T-helper 9 cell (primary cell): ENCODE measurements around the gene TENM4.

Experiments
- DNase-seq: peaks from one replicate; pipeline ENCODE4 v3.0.0-alpha.2; 2020

TENM4 gene

GRCh38 chr11:79336797-79337517 is 103.9 kb downstream of the TENM4 start:
- DNase-seq: no peak

DNA sequence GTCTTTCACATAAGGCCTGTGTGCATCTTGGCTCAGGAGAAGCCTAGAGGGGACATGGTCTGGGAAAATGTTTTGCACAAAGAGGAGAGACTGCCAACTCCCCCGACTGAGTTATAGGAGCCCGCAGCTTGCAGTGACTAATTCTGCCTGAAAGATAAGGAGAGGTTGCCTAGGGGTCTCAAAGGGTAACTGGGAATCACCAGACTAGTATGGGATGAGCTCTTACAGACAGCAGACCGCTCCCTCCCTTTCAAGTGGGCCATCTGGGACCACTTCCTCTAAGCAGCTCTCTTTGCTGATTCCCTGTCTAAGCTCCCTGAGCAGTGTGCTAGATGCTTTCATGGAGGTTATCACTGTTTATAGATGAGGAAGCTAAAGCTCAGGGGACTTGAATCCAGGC is 105.1 kb downstream of the TENM4 start:
- DNase-seq: no peak

GRCh38 chr11:79333355-79333754 is 107.5 kb downstream of the TENM4 start:
- DNase-seq: no peak

DNA sequence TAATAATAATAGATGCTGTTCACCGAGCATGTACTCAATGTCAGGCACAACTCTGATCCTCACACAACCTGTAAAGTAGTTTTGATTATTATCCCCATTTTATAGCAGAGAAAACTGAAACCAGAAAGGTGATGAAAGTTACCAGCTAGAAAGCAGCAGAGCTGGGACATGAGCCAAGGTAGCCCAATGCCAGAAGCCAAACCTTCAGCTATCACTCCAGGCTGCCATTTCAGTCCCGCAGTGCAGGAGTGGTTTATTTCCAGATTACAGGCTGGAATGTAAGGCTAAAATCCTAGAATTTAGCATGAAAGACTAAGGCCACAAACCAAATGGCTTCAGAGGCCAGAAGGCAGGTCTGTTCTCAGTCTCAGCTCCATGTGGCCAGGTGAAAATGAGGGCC is 108.8 kb downstream of the TENM4 start:
- DNase-seq: no peak

DNA sequence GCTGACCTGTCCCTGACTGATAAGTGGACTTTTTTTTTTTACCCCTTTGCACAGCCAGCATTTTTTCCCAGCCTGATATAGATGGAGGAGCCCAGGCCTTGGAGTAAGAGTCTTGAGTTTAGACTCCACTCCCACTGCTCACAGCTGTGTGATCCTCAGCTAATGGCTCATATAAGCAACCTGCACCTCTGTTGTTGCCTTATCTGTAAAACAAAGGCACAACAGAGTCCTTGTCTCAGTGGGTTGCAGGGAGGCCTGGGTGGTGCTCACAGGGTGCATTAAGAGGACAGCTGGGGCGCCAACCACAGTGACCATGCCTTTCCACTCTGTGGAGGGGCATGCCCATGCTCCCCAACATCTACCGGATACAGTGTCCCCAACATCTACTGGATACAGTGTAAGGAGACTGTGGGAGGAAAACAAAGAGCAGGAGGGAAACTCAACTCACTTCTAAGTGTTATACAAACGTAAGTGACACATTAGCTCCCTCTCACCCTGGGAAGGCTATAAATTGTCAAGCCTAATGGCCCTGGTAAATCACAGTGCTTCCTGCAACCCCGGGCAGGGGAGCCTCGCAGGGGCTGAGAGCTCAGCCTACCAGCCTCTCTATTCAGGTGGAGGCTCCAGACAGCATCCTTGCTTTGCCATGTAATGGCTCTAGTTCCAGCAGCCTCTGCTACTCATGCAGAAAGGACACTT is 109.5 kb downstream of the TENM4 start:
- DNase-seq: no peak

GRCh38 chr11:79330651-79331050 is 110.2 kb downstream of the TENM4 start:
- no peak for DNase-seq

- no peak for DNase-seq
Measured at GRCh38 chr11:79329561-79329960, 111.3 kb downstream of the TENM4 start.

- no peak for DNase-seq
Measured at GRCh38 chr11:79328402-79328801, 112.4 kb downstream of the TENM4 start.

DNA sequence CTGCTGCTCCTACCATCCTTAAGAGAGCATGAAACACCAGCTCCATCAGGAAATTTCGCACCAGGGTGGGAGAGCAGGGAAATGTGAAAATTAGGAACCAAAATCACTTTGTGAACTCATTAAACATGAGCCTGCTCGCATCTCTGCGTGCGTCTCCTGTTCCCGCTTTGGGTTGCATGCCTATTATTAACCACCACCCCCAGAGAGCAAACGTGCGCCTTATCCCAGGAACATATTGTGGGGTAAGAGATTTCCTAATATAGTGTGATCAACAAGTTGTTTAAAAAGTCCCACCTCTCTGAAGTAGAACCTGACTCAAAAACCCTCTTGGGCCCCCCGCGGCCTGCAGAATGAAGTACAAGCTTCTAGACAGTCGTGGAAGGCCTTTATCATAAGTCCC is 115.0 kb downstream of the TENM4 start:
- no peak for DNase-seq

DNA sequence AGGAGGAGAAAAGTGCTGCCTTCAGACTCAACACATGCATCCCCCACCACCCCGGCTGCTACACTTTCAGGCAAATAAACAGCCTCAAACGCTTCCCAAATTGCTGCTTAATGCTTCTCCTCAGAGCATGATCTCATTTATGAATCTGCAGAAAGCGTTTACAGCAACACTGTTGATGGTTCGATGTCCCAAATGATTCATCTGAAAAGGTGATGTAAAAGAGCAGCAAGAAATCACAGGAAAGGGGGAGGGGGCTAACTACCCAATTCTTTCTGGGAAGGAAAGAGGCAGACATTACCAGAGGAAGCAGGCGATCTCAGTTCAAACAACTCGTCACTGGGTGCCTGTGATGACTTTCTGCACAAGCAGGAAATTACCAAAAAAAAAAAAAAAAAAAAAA is 119.6 kb downstream of the TENM4 start:
- no peak for DNase-seq

DNA sequence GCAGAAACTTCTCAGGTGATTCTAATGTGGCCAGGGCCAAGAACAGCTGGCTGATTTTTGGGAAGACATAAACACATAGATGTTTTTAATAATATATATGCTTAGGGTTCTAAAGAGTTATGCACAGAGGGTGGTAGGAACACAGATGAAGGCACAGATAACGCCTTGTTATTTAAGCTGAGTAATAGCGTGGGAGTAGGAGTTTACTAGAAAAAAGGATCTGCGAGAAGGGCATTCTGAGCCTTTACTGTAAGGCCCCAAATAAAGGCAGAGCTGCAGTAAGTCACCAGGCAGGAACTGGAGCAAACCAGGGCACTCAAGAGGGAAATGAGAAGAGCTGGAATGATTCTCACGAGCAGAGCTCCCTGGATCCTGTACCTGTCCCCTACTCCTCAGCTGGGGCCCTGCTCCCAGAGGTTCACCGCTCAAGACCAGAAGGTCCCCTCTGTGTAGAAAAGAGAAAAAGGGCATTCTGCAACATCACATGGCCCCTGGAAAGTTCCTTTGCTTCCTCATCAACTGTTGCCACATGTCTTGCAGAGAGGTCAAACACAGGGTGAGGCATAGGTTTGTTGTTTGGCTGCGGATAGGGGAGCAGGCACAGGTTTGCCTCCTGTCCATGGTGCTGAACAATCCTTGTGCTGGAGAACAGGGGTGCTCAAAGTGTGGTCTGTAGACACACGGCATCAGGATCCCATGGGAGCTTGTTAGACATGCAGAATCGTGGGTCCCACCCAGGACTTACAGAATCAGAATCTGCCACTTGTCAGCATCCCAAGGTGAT is 125.7 kb downstream of the TENM4 start:
- DNase-seq: no peak

DNA sequence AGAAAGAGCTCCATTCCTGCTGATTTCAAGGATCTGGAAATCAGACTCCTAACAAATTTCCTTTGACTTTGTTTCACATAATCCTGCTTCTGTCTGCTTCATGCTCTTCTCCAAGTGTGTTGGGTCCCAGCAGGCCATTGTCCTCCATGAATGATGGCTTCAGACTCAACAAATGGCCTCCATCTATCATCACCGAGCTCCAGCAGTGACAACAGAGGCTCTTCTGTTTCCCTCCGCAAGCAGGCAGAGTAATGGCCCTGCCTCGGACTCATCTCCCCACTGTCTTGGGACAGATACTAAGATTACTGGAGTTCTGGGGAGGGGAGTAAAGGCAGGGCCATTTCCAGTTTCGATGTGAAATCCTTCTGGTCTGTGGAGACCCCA is 127.3 kb downstream of the TENM4 start:
- DNase-seq: no peak

DNA sequence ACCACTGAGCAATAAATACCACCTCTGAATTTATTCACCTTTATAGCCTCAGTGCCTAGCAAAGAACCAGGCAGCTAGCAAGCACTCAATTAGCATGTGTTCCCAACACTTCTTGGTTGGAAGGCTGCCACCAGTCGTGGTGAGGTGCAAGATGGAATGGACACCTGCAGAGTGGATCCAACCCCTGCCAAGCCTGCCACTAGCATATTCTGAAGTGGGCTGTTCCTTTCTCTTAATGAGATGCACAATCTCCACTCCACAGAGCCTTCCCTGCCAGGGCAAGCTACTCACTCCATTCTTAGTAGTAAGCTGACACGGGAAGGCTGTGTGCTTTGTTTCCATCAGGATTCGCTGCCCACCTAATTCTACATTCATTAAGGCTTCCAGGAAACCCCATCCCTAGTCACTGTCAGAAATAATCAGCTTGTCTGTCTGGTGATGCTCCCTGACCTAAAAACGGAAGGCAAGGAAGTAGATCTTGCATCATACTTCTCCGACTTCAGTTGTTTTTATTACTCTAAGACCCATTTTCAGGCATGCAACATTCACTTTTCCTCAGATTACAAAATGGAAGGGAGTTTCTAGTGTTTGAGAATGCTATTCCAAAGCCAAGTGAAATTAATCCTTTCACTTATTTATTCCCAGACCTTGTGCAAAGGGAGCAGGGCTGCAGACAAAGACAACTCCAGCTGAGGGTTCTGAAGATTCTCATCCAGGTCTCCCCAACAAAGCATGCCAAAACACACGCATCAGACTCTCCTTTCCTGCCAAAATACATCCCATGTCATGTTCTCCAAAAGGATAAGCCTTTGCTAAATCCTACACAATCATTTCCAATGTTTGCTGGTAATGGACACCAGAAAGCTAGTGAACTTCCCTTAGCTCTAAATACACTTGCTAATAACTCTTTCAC is 128.0 kb downstream of the TENM4 start:
- DNase-seq: no peak

GRCh38 chr11:79311461-79311860 is 129.4 kb downstream of the TENM4 start:
- DNase-seq: no peak

- DNase-seq: no peak
Measured at GRCh38 chr11:79309407-79309806, 131.4 kb downstream of the TENM4 start.

DNA sequence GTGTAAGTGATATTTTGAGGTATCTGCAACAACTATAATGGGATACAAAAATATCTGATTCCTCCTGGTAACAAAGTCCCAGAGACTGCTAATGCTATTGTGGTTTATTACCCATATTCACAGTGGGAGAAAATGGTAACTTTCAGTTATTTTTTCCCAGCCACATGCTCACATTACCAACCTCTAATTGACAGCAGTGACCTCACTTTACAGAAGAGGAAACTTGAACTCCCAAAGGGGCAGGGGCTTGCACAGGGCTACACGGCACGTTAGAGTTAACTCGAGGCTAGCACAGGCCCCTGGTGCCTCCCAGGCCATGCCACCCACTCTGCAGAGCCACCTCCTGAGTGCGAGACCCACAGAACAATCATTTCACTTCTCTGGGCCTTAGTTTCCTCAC is 132.4 kb downstream of the TENM4 start:
- no peak for DNase-seq

- DNase-seq: no peak
Measured at GRCh38 chr11:79304599-79305212, 136.1 kb downstream of the TENM4 start.

GRCh38 chr11:79296141-79296540 is 144.7 kb downstream of the TENM4 start:
- DNase-seq: no peak

DNA sequence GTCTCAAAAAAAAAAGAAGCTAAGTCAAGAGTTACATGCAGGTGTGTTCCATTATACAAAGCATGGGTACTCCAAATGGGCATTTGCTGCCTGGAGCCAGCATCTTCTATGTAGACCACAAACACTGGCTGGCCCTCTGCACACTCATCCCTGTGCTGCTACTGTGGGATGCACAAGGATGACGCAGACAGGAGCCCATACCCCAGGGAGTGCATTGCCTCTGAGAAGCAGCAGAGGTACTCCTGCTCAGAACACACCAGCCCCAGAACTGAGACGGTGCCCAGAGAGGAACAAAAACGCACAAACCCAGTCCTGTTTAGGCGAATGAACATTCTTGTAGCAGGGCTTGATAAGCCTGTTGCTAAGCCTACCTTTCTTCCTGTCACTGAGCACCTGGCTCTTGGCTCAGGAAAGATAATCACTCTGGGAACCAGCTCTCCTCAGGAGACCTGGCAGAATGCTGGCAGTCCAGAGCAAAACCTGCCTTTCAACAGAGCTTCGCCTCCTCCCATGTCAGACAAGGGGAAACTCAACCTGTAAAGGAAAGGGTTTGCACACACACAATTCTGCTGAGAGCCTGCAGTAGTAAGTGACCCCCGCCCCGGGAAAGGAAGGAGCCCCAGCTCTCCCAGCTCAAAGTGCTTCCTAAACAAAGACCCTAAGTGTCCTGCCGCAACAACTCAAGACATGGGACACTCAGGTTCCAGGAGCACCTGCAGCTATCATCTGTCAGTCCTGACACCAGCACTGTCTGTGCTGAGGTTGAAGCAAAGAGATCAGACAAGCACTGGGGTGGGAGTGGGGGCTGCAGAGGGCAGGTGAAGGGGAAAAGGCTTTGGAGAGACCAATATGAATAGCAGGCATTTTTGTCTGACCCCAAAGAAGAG is 145.7 kb downstream of the TENM4 start:
- DNase-seq: no peak

- DNase-seq: no peak
Measured at GRCh38 chr11:79291948-79292347, 148.9 kb downstream of the TENM4 start.

DNA sequence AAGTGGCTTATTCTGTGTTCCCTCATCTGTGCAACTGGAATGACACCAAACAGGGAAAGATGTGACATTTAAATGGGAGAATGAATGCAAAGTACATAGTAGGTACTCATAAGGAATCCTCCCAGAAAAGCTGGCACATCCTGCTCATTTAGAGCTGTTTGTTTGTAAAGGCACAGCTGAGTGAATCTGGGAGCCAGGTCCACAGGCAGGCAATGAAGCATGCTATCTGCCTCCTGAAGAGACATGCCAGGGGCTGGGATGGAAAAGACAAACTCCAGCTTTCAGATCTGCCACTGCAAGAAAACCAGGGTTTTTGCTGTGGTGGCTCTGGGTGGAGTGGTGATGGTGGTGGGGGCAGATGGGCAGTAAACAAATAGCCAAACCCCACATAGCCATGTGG is 150.1 kb downstream of the TENM4 start:
- DNase-seq: no peak
